SJCRH30 (cell line): ENCODE measurements around the gene PPP2R5B. TPM values are rescaled to one million over a fixed set of nuclear protein-coding genes. Genes with fewer than 3 reads are reported as not detected.

ENCODE experiments used
- total RNA-seq: library from RNA; depleted of rRNA; stranded (reverse); fragments of >200 nt; shearing (Covaris generic); gene quantifications from 2 replicates; pipeline ENCODE4 v1.2.3, GENCODE V29; 2014; rRNA removed

Gene PPP2R5B
- total RNA-seq, 1 experiment from 2014 or later = 6.4 TPM

Other genes with a start within 250 kb of the PPP2R5B start
- 0.08 and 0.51 TPM in 2 replicates for gene NRXN2, start 201.5 kb upstream of the PPP2R5B start, total RNA-seq
- gene RASGRP2, start 180.5 kb upstream of the PPP2R5B start, total RNA-seq = 0.42 and 0.46 TPM in 2 replicates
- 7.0 and 8.0 TPM in 2 replicates for gene PYGM, start 164.7 kb upstream of the PPP2R5B start, total RNA-seq
- 113 and 117 TPM in 2 replicates for gene SF1, start 146.1 kb upstream of the PPP2R5B start, total RNA-seq
- 8.9 and 9.6 TPM in 2 replicates for gene MAP4K2, start 121.5 kb upstream of the PPP2R5B start, total RNA-seq
- 25.9 and 26.3 TPM in 2 replicates for gene MEN1, start 114.1 kb upstream of the PPP2R5B start, total RNA-seq
- gene CDC42BPG, start 80.0 kb upstream of the PPP2R5B start, total RNA-seq = 0.03 and 0.10 TPM in 2 replicates
- gene EHD1, start 46.1 kb upstream of the PPP2R5B start, total RNA-seq = 43.4 and 45.0 TPM in 2 replicates
- 6.2 and 7.4 TPM in 2 replicates for gene ATG2A, start 7.5 kb upstream of the PPP2R5B start, total RNA-seq
- not detected in 2 replicates for gene GPHA2, start 11.2 kb downstream of the PPP2R5B start, total RNA-seq
- gene MAJIN, start 47.4 kb downstream of the PPP2R5B start, total RNA-seq = not detected in 2 replicates
- gene BATF2, start 72.3 kb downstream of the PPP2R5B start, total RNA-seq = 0.43 and 0.51 TPM in 2 replicates
- 80.9 and 94.8 TPM in 2 replicates for gene ARL2, start 89.5 kb downstream of the PPP2R5B start, total RNA-seq
- 13.8 and 14.8 TPM in 2 replicates for gene SNX15, start 102.8 kb downstream of the PPP2R5B start, total RNA-seq
- gene SAC3D1, start 116.5 kb downstream of the PPP2R5B start, total RNA-seq = 15.0 TPM in 2 replicates
- not detected in 2 replicates for gene NAALADL1, start 133.9 kb downstream of the PPP2R5B start, total RNA-seq
- 80.6 and 87.3 TPM in 2 replicates for gene CDCA5, start 159.4 kb downstream of the PPP2R5B start, total RNA-seq
- gene ZFPL1, start 159.5 kb downstream of the PPP2R5B start, total RNA-seq = 17.6 and 19.2 TPM in 2 replicates
- 59.6 and 86.6 TPM in 2 replicates for gene VPS51, start 171.5 kb downstream of the PPP2R5B start, total RNA-seq
- gene TM7SF2, start 187.2 kb downstream of the PPP2R5B start, total RNA-seq = 2.9 and 3.7 TPM in 2 replicates
- gene ZNHIT2, start 193.0 kb downstream of the PPP2R5B start, total RNA-seq = 8.3 and 9.4 TPM in 2 replicates
- gene FAU, start 197.4 kb downstream of the PPP2R5B start, total RNA-seq = 281 and 356 TPM in 2 replicates
- 51.5 and 58.9 TPM in 2 replicates for gene MRPL49, start 197.6 kb downstream of the PPP2R5B start, total RNA-seq
- gene SYVN1, start 209.8 kb downstream of the PPP2R5B start, total RNA-seq = 7.8 and 8.4 TPM in 2 replicates
- 0.18 TPM in 1 of 2 replicates, not detected in the other for gene SPDYC, start 245.5 kb downstream of the PPP2R5B start, total RNA-seq